Measurements from ENCODE around the gene CEBPZ.
"Not testable (repeated sequence)": the region's sequence is repeated elsewhere in the genome, so short reads cannot be mapped to it uniquely, and the experiment has no call there.

CEBPZ gene

GRCh38 chr2:37232131-37232933 is 936 bp upstream of the CEBPZ start:
- FAIRE-seq, result no peak
- DNase-seq (ENCODE audit: insufficient read length, low spot score), result peak; percentile 15
- TF ChIP-seq POLR2A (IDR thresholded peaks at IDR 0.05; ENCODE audit: low read depth, low read length), result no peak

GRCh38 chr2:37230581-37230980 is 815 bp downstream of the CEBPZ start:
- no peak for TF ChIP-seq POLR2A (IDR thresholded peaks at IDR 0.05; ENCODE audit: low read depth, low read length)
- FAIRE-seq (peak; percentile 6), DNase-seq (ENCODE audit: insufficient read length, low spot score) (no peak)

- TF ChIP-seq POLR2A (IDR thresholded peaks at IDR 0.05; ENCODE audit: low read depth, low read length), result no peak
- DNase-seq (ENCODE audit: insufficient read length, low spot score) (no peak), FAIRE-seq (no peak)
Measured at GRCh38 chr2:37228788-37229187, 2.6 kb downstream of the CEBPZ start.

- no peak for FAIRE-seq
- no peak for DNase-seq (ENCODE audit: insufficient read length, low spot score)
- TF ChIP-seq POLR2A (IDR thresholded peaks at IDR 0.05; ENCODE audit: low read depth, low read length), result no peak
Measured at GRCh38 chr2:37226863-37227262, 4.5 kb downstream of the CEBPZ start.

- DNase-seq (ENCODE audit: insufficient read length, low spot score); FAIRE-seq: not testable (repeated sequence)
Measured at GRCh38 chr2:37225129-37225528, 6.3 kb downstream of the CEBPZ start.

GRCh38 chr2:37224063-37224462 is 7.3 kb downstream of the CEBPZ start:
- DNase-seq (ENCODE audit: insufficient read length, low spot score) (no peak), FAIRE-seq (peak; percentile 15)
- TF ChIP-seq POLR2A (IDR thresholded peaks at IDR 0.05; ENCODE audit: low read depth, low read length), result no peak

- FAIRE-seq (peak; percentile 11), DNase-seq (ENCODE audit: insufficient read length, low spot score) (no peak)
- no peak for TF ChIP-seq POLR2A (IDR thresholded peaks at IDR 0.05; ENCODE audit: low read depth, low read length)
Measured at GRCh38 chr2:37223131-37223530, 8.3 kb downstream of the CEBPZ start.

GRCh38 chr2:37219046-37219445 is 12.3 kb downstream of the CEBPZ start:
- FAIRE-seq (peak; percentile 50), DNase-seq (ENCODE audit: insufficient read length, low spot score) (no peak)
- no peak for TF ChIP-seq POLR2A (IDR thresholded peaks at IDR 0.05; ENCODE audit: low read depth, low read length)

- FAIRE-seq (no peak), DNase-seq (ENCODE audit: insufficient read length, low spot score) (no peak)
Measured at GRCh38 chr2:37215250-37215649, 16.1 kb downstream of the CEBPZ start.

GRCh38 chr2:37211939-37212338 is 19.5 kb downstream of the CEBPZ start:
- no peak for TF ChIP-seq POLR2A (IDR thresholded peaks at IDR 0.05; ENCODE audit: low read depth, low read length)
- DNase-seq (ENCODE audit: insufficient read length, low spot score) (no peak), FAIRE-seq (peak; percentile 66)

More at GRCh38 chr2:37215250-37215649, 16.1 kb downstream of the CEBPZ start:
- TF ChIP-seq POLR2A (IDR thresholded peaks at IDR 0.05; ENCODE audit: low read depth, low read length), result no peak

GRCh38 chr2:37211212-37211611 is 20.2 kb downstream of the CEBPZ start:
- no peak for FAIRE-seq
- DNase-seq (ENCODE audit: insufficient read length, low spot score), result no peak
- no peak for TF ChIP-seq POLR2A (IDR thresholded peaks at IDR 0.05; ENCODE audit: low read depth, low read length)

- FAIRE-seq, result not testable (repeated sequence)
Measured at GRCh38 chr2:37206760-37207159, 24.6 kb downstream of the CEBPZ start.

GRCh38 chr2:37205689-37206341 is 25.6 kb downstream of the CEBPZ start:
- DNase-seq (ENCODE audit: insufficient read length, low spot score), result no peak
- FAIRE-seq, result peak; percentile 48
- no peak for TF ChIP-seq POLR2A (IDR thresholded peaks at IDR 0.05; ENCODE audit: low read depth, low read length)

More at GRCh38 chr2:37206760-37207159, 24.6 kb downstream of the CEBPZ start:
- DNase-seq (ENCODE audit: insufficient read length, low spot score), result not testable (repeated sequence)

- FAIRE-seq; DNase-seq (ENCODE audit: insufficient read length, low spot score): not testable (repeated sequence)
Measured at GRCh38 chr2:37205071-37205661, 26.2 kb downstream of the CEBPZ start.

GRCh38 chr2:37203708-37204107 is 27.7 kb downstream of the CEBPZ start:
- DNase-seq (ENCODE audit: insufficient read length, low spot score), result no peak
- peak; percentile 6 for FAIRE-seq
- no peak for TF ChIP-seq POLR2A (IDR thresholded peaks at IDR 0.05; ENCODE audit: low read depth, low read length)

Data from H54 (cell line).